GM23248 (cell line): ENCODE data around the gene AOPEP.

Source experiments
- EZH2 ChIP-seq: fragments of 200-600 bp; sonication (generic); IDR thresholded peaks from 2 replicates; pipeline ENCODE4 v1.6.1; 2018; ENCODE audit warnings: antibody characterized with exemption, mild to moderate bottlenecking; ENCODE audit not compliant: insufficient read depth, poor library complexity, severe bottlenecking
- EZH2phosphoT487 ChIP-seq: fragments of 200-600 bp; sonication (generic); IDR thresholded peaks from 2 replicates; pipeline ENCODE4 v1.6.1; 2018; ENCODE audit warnings: antibody characterized with exemption, moderate library complexity, mild to moderate bottlenecking, low read depth; ENCODE audit not compliant: insufficient read depth

- TF ChIP-seq EZH2phosphoT487 = no peak
- no peak for TF ChIP-seq EZH2
Measured at GRCh38 chr9:94859891-94860290, 133.4 kb downstream of the AOPEP start.
